ENCODE measurements around the gene ADORA1.

Gene ADORA1

GRCh38 chr1:203181586-203182386, 54.3 kb downstream of the ADORA1 start:
- DNase-seq (ENCODE audit: low read depth), result no peak
- no peak for TF ChIP-seq CTCF (conservative IDR thresholded peaks at IDR 0.05; ENCODE audit: control insufficient read depth, insufficient read depth, low read depth, low read length)
- H3K4me3 ChIP-seq (ENCODE audit: control insufficient read depth, low read depth, low read length), result no peak overlapping the region

GRCh38 chr1:203182387-203182953, 54.9 kb downstream of the ADORA1 start:
- no peak for TF ChIP-seq CTCF (conservative IDR thresholded peaks at IDR 0.05; ENCODE audit: control insufficient read depth, insufficient read depth, low read depth, low read length)
- H3K4me3 ChIP-seq (ENCODE audit: control insufficient read depth, low read depth, low read length), result no peak overlapping the region
- no peak for DNase-seq (ENCODE audit: low read depth)

GRCh38 chr1:203183828-203184227, 56.3 kb downstream of the ADORA1 start:
- TF ChIP-seq CTCF (conservative IDR thresholded peaks at IDR 0.05; ENCODE audit: control insufficient read depth, insufficient read depth, low read depth, low read length), result no peak
- DNase-seq (ENCODE audit: low read depth), result no peak
- H3K4me3 ChIP-seq (ENCODE audit: control insufficient read depth, low read depth, low read length), result no peak overlapping the region

GRCh38 chr1:203184467-203184866, 56.9 kb downstream of the ADORA1 start:
- no peak overlapping the region for H3K4me3 ChIP-seq (ENCODE audit: control insufficient read depth, low read depth, low read length)
- TF ChIP-seq CTCF (conservative IDR thresholded peaks at IDR 0.05; ENCODE audit: control insufficient read depth, insufficient read depth, low read depth, low read length), result no peak
- DNase-seq (ENCODE audit: low read depth), result no peak

GRCh38 chr1:203185061-203185461, 57.5 kb downstream of the ADORA1 start:
- no peak overlapping the region for H3K4me3 ChIP-seq (ENCODE audit: control insufficient read depth, low read depth, low read length)
- DNase-seq (ENCODE audit: low read depth), result no peak
- TF ChIP-seq CTCF (conservative IDR thresholded peaks at IDR 0.05; ENCODE audit: control insufficient read depth, insufficient read depth, low read depth, low read length), result no peak

- DNase-seq (ENCODE audit: low read depth), result no peak
- H3K4me3 ChIP-seq (ENCODE audit: control insufficient read depth, low read depth, low read length), result no peak overlapping the region
- no peak for TF ChIP-seq CTCF (conservative IDR thresholded peaks at IDR 0.05; ENCODE audit: control insufficient read depth, insufficient read depth, low read depth, low read length)
Observed at GRCh38 chr1:203185585-203185984, 58.1 kb downstream of the ADORA1 start.

All from fibroblast of mammary gland (primary cell).